Activated CD4-positive, alpha-beta memory T cell treated with anti-CD3 and anti-CD28 coated beads, Interleukin-2, amount 10 ng/mL, durations not matched to agents 7 days and 5 days (primary cell): Measurements from ENCODE around the gene MMP24OS. TPM values are rescaled to one million over a fixed set of nuclear protein-coding genes. Genes with fewer than 3 reads are reported as not detected.

Experiments used
- CTCF ChIA-PET: fragments of 350-600 bp; sonication (Branson Sonifier 250); formaldehyde crosslinking; loops from one replicate; lab custom pipeline; 2021; ENCODE audit warnings: antibody characterized with exemption, inconsistent platforms; lab: Charles Lee
- POLR2A ChIA-PET: fragments of 350-600 bp; sonication (Branson Sonifier 250); formaldehyde crosslinking; loops from one replicate; lab custom pipeline; 2021; ENCODE audit warnings: antibody characterized with exemption; lab: Charles Lee
- DNase-seq: peaks from one replicate; pipeline ENCODE4 v3.0.0-alpha.2; 2020
- H3K27ac Mint-ChIP-seq: one replicate; pipeline ENCODE4 v1.8.0; 2021; ENCODE audit warnings: mild to moderate bottlenecking, mixed read lengths
- H3K27me3 Mint-ChIP-seq: one replicate; pipeline ENCODE4 v1.8.0; 2021; ENCODE audit warnings: mixed read lengths
- H3K36me3 Mint-ChIP-seq: one replicate; pipeline ENCODE4 v1.8.0; 2021; ENCODE audit warnings: low read depth, mixed read lengths
- H3K4me1 Mint-ChIP-seq: one replicate; pipeline ENCODE4 v1.8.0; 2021; ENCODE audit warnings: mixed read lengths
- H3K4me3 Mint-ChIP-seq: one replicate; pipeline ENCODE4 v1.8.0; 2021; ENCODE audit warnings: mild to moderate bottlenecking, mixed read lengths
- H3K9me3 Mint-ChIP-seq: one replicate; pipeline ENCODE4 v1.8.0; 2021; ENCODE audit warnings: mixed read lengths
- total RNA-seq, 2 experiments: library from RNA; stranded (reverse); gene quantifications; one replicate each; pipeline ENCODE4 v1.2.3, GENCODE V29; 2021

Gene MMP24OS
- total RNA-seq, 2 experiments from 2014 or later, result 45.6 to 48.7 TPM

- H3K9me3 Mint-ChIP-seq, result no peaks in the 10 kb centered on the region
- H3K27me3 Mint-ChIP-seq, result peaks cover 6% of the 10 kb centered on the region
- no peak overlapping the region for H3K27ac Mint-ChIP-seq
- POLR2A ChIA-PET, result no interaction called here
- no peaks in the 10 kb centered on the region for H3K4me1 Mint-ChIP-seq
- CTCF ChIA-PET, result interaction anchor here (1.8 kb wide), 1 partner anchor 9 kb away, joined by 4 read pairs; no protein-coding TSS in a partner anchor
- H3K4me3 Mint-ChIP-seq, result no peak overlapping the region
- H3K36me3 Mint-ChIP-seq, result no peaks in the 10 kb centered on the region
- DNase-seq, result no peak
Observed at GRCh38 chr20:35295058-35295457, 17.1 kb upstream of the MMP24OS start.

- POLR2A ChIA-PET, result no interaction called here
- CTCF ChIA-PET, result interaction anchor here (1.8 kb wide), 1 partner anchor 10 kb away, joined by 4 read pairs; no protein-coding TSS in a partner anchor
Observed at GRCh38 chr20:35294293-35294685, 16.4 kb upstream of the MMP24OS start.

GRCh38 chr20:35293303-35294292, 15.7 kb upstream of the MMP24OS start:
- DNase-seq, result no peak
- H3K4me1 Mint-ChIP-seq, result no peaks in the 10 kb centered on the region
- H3K4me3 Mint-ChIP-seq, result no peak overlapping the region
- H3K9me3 Mint-ChIP-seq, result no peaks in the 10 kb centered on the region
- no peak overlapping the region for H3K27ac Mint-ChIP-seq
- H3K36me3 Mint-ChIP-seq, result no peaks in the 10 kb centered on the region
- peaks cover 9% of the 10 kb centered on the region for H3K27me3 Mint-ChIP-seq
- POLR2A ChIA-PET, result interaction anchor here (1.4 kb wide), 1 partner anchor 9 kb away, joined by 8 read pairs; the partner anchor contains the start of gene EIF6
- CTCF ChIA-PET, result interaction anchor here (1.8 kb wide), 2 partner anchors 10 kb away, joined by 4 to 6 read pairs; no protein-coding TSS in a partner anchor

More at GRCh38 chr20:35294293-35294685, 16.4 kb upstream of the MMP24OS start:
- Mint-ChIP-seq H3K36me3 (no peaks in the 10 kb centered on the region), H3K27ac (no peak overlapping the region), H3K27me3 (peaks cover 9% of the 10 kb centered on the region), H3K4me1 (no peaks in the 10 kb centered on the region), H3K4me3 (no peak overlapping the region), H3K9me3 (no peaks in the 10 kb centered on the region)
- no peak for DNase-seq

- ChIA-PET POLR2A (interaction anchor here (1.4 kb wide), 1 partner anchor 8 kb away, joined by 8 read pairs; the partner anchor contains the start of gene EIF6), CTCF (interaction anchor here (1.8 kb wide), 1 partner anchor 11 kb away, joined by 6 read pairs; no protein-coding TSS in a partner anchor)
- Mint-ChIP-seq H3K27ac (no peak overlapping the region), H3K36me3 (no peaks in the 10 kb centered on the region), H3K9me3 (no peaks in the 10 kb centered on the region), H3K27me3 (peaks cover 9% of the 10 kb centered on the region), H3K4me1 (no peaks in the 10 kb centered on the region), H3K4me3 (no peak overlapping the region)
- no peak for DNase-seq
Observed at GRCh38 chr20:35292504-35293285, 14.8 kb upstream of the MMP24OS start.

GRCh38 chr20:35291654-35292503, 14.0 kb upstream of the MMP24OS start, which contains the start of gene FAM83C:
Gene FAM83C (minus strand): TSS chr20:35292425. CDS start chr20:35292304, 121 bp downstream.
- no peaks in the 10 kb centered on the region for H3K36me3 Mint-ChIP-seq
- H3K27me3 Mint-ChIP-seq, result peaks cover 9% of the 10 kb centered on the region
- DNase-seq, result no peak
- H3K4me1 Mint-ChIP-seq, result no peaks in the 10 kb centered on the region
- no peaks in the 10 kb centered on the region for H3K9me3 Mint-ChIP-seq
- no peak within 1 kb of the TSS for H3K27ac Mint-ChIP-seq
- no peak within 1 kb of the TSS for H3K4me3 Mint-ChIP-seq
- ChIA-PET POLR2A (no interaction called here), CTCF (interaction anchor here (1.8 kb wide), 1 partner anchor 12 kb away, joined by 6 read pairs; no protein-coding TSS in a partner anchor)

GRCh38 chr20:35290887-35291417, 13.0 kb upstream of the MMP24OS start:
- Mint-ChIP-seq H3K27ac (no peak overlapping the region), H3K4me3 (no peak overlapping the region), H3K27me3 (peaks cover 9% of the 10 kb centered on the region), H3K9me3 (no peaks in the 10 kb centered on the region), H3K4me1 (peaks cover 2% of the 10 kb centered on the region), H3K36me3 (no peaks in the 10 kb centered on the region)
- ChIA-PET POLR2A (interaction anchor here (3.1 kb wide), 1 partner anchor 13 kb away, joined by 11 read pairs; the partner anchor contains the start of gene MMP24OS), CTCF (interaction anchor here (2.2 kb wide), 1 partner anchor 13 kb away, joined by 6 read pairs; no protein-coding TSS in a partner anchor)
- no peak for DNase-seq

GRCh38 chr20:35290186-35290886, 12.4 kb upstream of the MMP24OS start:
- Mint-ChIP-seq H3K4me1 (peaks cover 7% of the 10 kb centered on the region), H3K36me3 (no peaks in the 10 kb centered on the region), H3K27me3 (peaks cover 7% of the 10 kb centered on the region), H3K9me3 (no peaks in the 10 kb centered on the region), H3K27ac (no peak overlapping the region), H3K4me3 (no peak overlapping the region)
- DNase-seq, result no peak
- CTCF ChIA-PET, result interaction anchor here (2.2 kb wide), 1 partner anchor 14 kb away, joined by 6 read pairs; no protein-coding TSS in a partner anchor
- POLR2A ChIA-PET, result interaction anchor here (3.1 kb wide), 1 partner anchor 13 kb away, joined by 11 read pairs; the partner anchor contains the start of gene MMP24OS

GRCh38 chr20:35288325-35289060, 10.6 kb upstream of the MMP24OS start:
- CTCF ChIA-PET, result interaction anchor here (1.0 kb wide), 3 partner anchors 11 to 159 kb away, joined by 3 read pairs; partner anchors contain the start of gene MMP24OS
- Mint-ChIP-seq H3K4me3 (no peak overlapping the region), H3K36me3 (peaks cover 6% of the 10 kb centered on the region), H3K27me3 (peaks cover 3% of the 10 kb centered on the region), H3K4me1 (peaks cover 19% of the 10 kb centered on the region), H3K27ac (no peak overlapping the region), H3K9me3 (no peaks in the 10 kb centered on the region)
- no peak for DNase-seq
- POLR2A ChIA-PET, result interaction anchor here (3.1 kb wide), 1 partner anchor 11 kb away, joined by 11 read pairs; the partner anchor contains the start of gene MMP24OS

GRCh38 chr20:35287509-35288324, 9.8 kb upstream of the MMP24OS start:
- Mint-ChIP-seq H3K9me3 (no peaks in the 10 kb centered on the region), H3K27ac (no peak overlapping the region), H3K4me1 (peaks cover 23% of the 10 kb centered on the region), H3K4me3 (no peak overlapping the region), H3K27me3 (peaks cover 3% of the 10 kb centered on the region), H3K36me3 (peaks cover 6% of the 10 kb centered on the region)
- ChIA-PET CTCF (interaction anchor here (1.0 kb wide), 2 partner anchors 10 to 18 kb away, joined by 3 read pairs; partner anchors contain the start of gene MMP24OS), POLR2A (interaction anchor here (0.8 to 3.1 kb wide), 2 partner anchors 10 to 16 kb away, joined by 3 to 11 read pairs; partner anchors contain the start of gene MMP24OS)
- DNase-seq, result no peak
